ENCODE measurements around the gene WDR5B. TPM values are rescaled to one million over a fixed set of nuclear protein-coding genes. Genes with fewer than 3 reads are reported as not detected.

WDR5B gene
- polyA plus RNA-seq, 1 donor (not counting 4 experiments of a cell fraction or from before 2014, with no cell fraction given) = 4.0 TPM

DNA sequence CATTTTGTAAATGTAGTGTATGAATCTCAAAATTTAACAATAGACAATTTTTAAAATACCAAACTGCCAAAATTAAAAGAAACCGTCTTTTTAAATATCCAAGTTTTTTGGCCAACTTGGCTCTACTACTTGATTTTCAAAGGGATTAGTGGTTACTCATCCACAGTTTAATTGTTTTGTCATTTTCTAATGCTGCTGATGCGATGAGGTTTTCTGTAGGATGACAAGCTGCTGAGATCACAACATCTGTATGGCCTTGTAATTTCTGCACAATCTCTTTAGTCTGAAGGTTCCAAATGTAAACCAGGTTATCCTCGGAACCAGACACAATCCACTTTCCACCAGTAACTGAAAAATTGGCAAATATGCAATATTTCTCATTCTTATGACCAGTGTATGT lies 1.5 kb downstream of the WDR5B start:
- TF ChIP-seq EZH2 (IDR thresholded peaks at IDR 0.05; ENCODE audit: low read length) = no peak
- TF ChIP-seq, protein P1, sequence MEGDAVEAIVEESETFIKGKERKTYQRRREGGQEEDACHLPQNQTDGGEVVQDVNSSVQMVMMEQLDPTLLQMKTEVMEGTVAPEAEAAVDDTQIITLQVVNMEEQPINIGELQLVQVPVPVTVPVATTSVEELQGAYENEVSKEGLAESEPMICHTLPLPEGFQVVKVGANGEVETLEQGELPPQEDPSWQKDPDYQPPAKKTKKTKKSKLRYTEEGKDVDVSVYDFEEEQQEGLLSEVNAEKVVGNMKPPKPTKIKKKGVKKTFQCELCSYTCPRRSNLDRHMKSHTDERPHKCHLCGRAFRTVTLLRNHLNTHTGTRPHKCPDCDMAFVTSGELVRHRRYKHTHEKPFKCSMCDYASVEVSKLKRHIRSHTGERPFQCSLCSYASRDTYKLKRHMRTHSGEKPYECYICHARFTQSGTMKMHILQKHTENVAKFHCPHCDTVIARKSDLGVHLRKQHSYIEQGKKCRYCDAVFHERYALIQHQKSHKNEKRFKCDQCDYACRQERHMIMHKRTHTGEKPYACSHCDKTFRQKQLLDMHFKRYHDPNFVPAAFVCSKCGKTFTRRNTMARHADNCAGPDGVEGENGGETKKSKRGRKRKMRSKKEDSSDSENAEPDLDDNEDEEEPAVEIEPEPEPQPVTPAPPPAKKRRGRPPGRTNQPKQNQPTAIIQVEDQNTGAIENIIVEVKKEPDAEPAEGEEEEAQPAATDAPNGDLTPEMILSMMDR (optimal IDR thresholded peaks at IDR 0.05 in 1 of 3, IDR thresholded peaks at IDR 0.05 in 1 of 3, conservative IDR thresholded peaks at IDR 0.05 in 1 of 3; ENCODE audit: extremely low read depth in 1 of 3, insufficient read depth in 2 of 3, low read length in 3 of 3) = no peak
- FAIRE-seq (no peak), DNase-seq (ENCODE audit: low read depth, low spot score) (no peak)
- Histone ChIP-seq H3K4me3 (ENCODE audit: control insufficient read depth in 2 of 3, extremely low read depth in 1 of 3, insufficient read depth in 2 of 3, low read depth in 1 of 3, low read length in 3 of 3) (no peak overlapping the region), H3K9ac (ENCODE audit: control insufficient read depth, extremely low read depth, insufficient read depth, low read length) (no peak overlapping the region), H3K36me3 (ENCODE audit: control insufficient read depth in 2 of 2, extremely low read depth in 1 of 2, insufficient read depth in 2 of 2, low read length in 2 of 2) (peaks cover 0 to 3% of the 10 kb centered on the region in 2 experiments), H3K9me3 (ENCODE audit: control insufficient read depth, low read depth, low read length) (no peaks in the 10 kb centered on the region), H2AFZ (ENCODE audit: control insufficient read depth, low read length) (no peak overlapping the region), H3K9me1 (ENCODE audit: control insufficient read depth, extremely low read depth, insufficient read depth, low read length) (no peaks in the 10 kb centered on the region), H4K20me1 (ENCODE audit: control insufficient read depth, extremely low read depth, insufficient read depth, low read length) (no peaks in the 10 kb centered on the region), H3K27me3 (ENCODE audit: control insufficient read depth, extremely low read depth, insufficient read depth, low read length) (no peaks in the 10 kb centered on the region), H3K79me2 (ENCODE audit: control insufficient read depth, insufficient read depth, low read length) (peaks cover 37% of the 10 kb centered on the region), H3K4me1 (ENCODE audit: control insufficient read depth, extremely low read depth, insufficient read depth, low read length) (peaks cover 22% of the 10 kb centered on the region), H3K27ac (ENCODE audit: control insufficient read depth, insufficient read depth, low read length) (no peak overlapping the region), H3K4me2 (ENCODE audit: control insufficient read depth, extremely low read depth, insufficient read depth, low read depth, low read length) (peak overlapping the region; percentile 94)
- dilution Hi-C loops (cut with MboI; ENCODE audit: extremely low pct_ligation_motif_present, low sequenced_read_pairs) = no loop called here

DNA sequence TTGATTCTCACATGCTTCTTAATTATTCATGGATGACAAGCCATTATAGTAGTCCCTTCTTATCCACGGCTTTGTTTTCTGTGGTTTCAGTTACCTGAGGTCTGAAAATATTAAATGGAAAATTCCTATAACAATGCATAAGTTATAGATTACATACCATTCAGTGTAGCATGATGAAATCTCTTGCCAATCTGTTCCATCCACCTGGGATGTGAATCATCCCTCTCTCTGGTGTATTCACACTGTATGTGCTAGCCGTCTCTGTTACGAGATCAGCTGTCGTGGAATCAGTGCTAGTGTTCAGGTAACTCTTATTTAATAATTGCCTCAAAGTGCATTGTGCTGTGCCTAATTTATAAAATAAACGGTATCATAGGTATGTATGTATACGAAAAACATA lies 5.2 kb downstream of the WDR5B start:
- Histone ChIP-seq H3K9me3 (ENCODE audit: control insufficient read depth, low read depth, low read length) (no peaks in the 10 kb centered on the region), H3K36me3 (ENCODE audit: control insufficient read depth in 2 of 2, extremely low read depth in 1 of 2, insufficient read depth in 2 of 2, low read length in 2 of 2) (peaks cover 7 to 10% of the 10 kb centered on the region in 2 experiments), H2AFZ (ENCODE audit: control insufficient read depth, low read length) (no peak overlapping the region), H3K9ac (ENCODE audit: control insufficient read depth, extremely low read depth, insufficient read depth, low read length) (no peak overlapping the region), H4K20me1 (ENCODE audit: control insufficient read depth, extremely low read depth, insufficient read depth, low read length) (no peaks in the 10 kb centered on the region), H3K27ac (ENCODE audit: control insufficient read depth, insufficient read depth, low read length) (peak overlapping the region; percentile 65), H3K79me2 (ENCODE audit: control insufficient read depth, insufficient read depth, low read length) (peaks cover 22% of the 10 kb centered on the region), H3K4me3 (ENCODE audit: control insufficient read depth in 2 of 3, extremely low read depth in 1 of 3, insufficient read depth in 2 of 3, low read depth in 1 of 3, low read length in 3 of 3) (no peak overlapping the region), H3K27me3 (ENCODE audit: control insufficient read depth, extremely low read depth, insufficient read depth, low read length) (no peaks in the 10 kb centered on the region), H3K9me1 (ENCODE audit: control insufficient read depth, extremely low read depth, insufficient read depth, low read length) (no peaks in the 10 kb centered on the region), H3K4me2 (ENCODE audit: control insufficient read depth, extremely low read depth, insufficient read depth, low read depth, low read length) (peak overlapping the region; percentile 28), H3K4me1 (ENCODE audit: control insufficient read depth, extremely low read depth, insufficient read depth, low read length) (peaks cover 14% of the 10 kb centered on the region)
- TF ChIP-seq, protein P1 (optimal IDR thresholded peaks at IDR 0.05 in 1 of 3, IDR thresholded peaks at IDR 0.05 in 1 of 3, conservative IDR thresholded peaks at IDR 0.05 in 1 of 3; ENCODE audit: extremely low read depth in 1 of 3, insufficient read depth in 2 of 3, low read length in 3 of 3) = no peak
- TF ChIP-seq EZH2 (IDR thresholded peaks at IDR 0.05; ENCODE audit: low read length) = no peak
- FAIRE-seq (no peak), DNase-seq (ENCODE audit: low read depth, low spot score) (no peak)
- dilution Hi-C loops (cut with MboI; ENCODE audit: extremely low pct_ligation_motif_present, low sequenced_read_pairs) = no loop called here
